Measurements from ENCODE around the gene CEACAM5.

DNA sequence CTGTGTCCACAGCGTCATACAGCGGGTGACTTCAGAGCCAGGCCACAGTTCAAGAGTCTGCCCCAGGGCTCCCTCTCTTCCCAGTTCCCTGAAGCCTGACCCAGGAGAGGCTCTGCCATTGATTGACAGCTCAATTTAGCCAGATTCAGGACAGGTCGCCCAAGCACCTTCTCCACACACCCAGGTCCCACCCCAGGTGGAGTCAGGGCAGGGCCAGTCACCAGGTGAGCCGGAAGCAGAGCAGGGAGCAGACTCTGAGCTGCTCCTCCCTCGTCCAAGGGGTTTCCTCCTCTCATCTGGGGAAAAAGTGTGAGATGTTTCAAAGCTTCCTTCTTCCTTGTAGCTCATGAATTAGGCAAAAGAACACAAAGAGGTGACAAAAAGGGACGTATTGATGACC, 26.0 kb upstream of the CEACAM5 start:
- TF ChIP-seq CTCF (tag by site-specific recombination; IDR thresholded peaks at IDR 0.05) (no peak), ZNF23 (tag by site-specific recombination; IDR thresholded peaks at IDR 0.05; ENCODE audit: borderline replicate concordance) (no peak), TRIM28 (IDR thresholded peaks at IDR 0.05; ENCODE audit: borderline replicate concordance, low read length) (no peak), ZNF19 (tag by site-specific recombination; IDR thresholded peaks at IDR 0.05; ENCODE audit: low read depth) (no peak), MZF1 (tag by site-specific recombination; IDR thresholded peaks at IDR 0.05; ENCODE audit: borderline replicate concordance) (no peak), BCL6B (tag by site-specific recombination; IDR thresholded peaks at IDR 0.05) (no peak), ZNF24 (tag by site-specific recombination; IDR thresholded peaks at IDR 0.05) (no peak), ZNF324 (tag by site-specific recombination; IDR thresholded peaks at IDR 0.05) (no peak), ZNF202 (tag by site-specific recombination; IDR thresholded peaks at IDR 0.05; ENCODE audit: borderline replicate concordance) (no peak)
- TF ChIP-seq, protein P1, sequence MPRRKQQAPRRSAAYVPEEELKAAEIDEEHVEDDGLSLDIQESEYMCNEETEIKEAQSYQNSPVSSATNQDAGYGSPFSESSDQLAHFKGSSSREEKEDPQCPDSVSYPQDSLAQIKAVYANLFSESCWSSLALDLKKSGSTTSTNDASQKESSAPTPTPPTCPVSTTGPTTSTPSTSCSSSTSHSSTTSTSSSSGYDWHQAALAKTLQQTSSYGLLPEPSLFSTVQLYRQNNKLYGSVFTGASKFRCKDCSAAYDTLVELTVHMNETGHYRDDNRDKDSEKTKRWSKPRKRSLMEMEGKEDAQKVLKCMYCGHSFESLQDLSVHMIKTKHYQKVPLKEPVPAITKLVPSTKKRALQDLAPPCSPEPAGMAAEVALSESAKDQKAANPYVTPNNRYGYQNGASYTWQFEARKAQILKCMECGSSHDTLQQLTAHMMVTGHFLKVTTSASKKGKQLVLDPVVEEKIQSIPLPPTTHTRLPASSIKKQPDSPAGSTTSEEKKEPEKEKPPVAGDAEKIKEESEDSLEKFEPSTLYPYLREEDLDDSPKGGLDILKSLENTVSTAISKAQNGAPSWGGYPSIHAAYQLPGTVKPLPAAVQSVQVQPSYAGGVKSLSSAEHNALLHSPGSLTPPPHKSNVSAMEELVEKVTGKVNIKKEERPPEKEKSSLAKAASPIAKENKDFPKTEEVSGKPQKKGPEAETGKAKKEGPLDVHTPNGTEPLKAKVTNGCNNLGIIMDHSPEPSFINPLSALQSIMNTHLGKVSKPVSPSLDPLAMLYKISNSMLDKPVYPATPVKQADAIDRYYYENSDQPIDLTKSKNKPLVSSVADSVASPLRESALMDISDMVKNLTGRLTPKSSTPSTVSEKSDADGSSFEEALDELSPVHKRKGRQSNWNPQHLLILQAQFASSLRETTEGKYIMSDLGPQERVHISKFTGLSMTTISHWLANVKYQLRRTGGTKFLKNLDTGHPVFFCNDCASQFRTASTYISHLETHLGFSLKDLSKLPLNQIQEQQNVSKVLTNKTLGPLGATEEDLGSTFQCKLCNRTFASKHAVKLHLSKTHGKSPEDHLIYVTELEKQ (tag by site-specific recombination; IDR thresholded peaks at IDR 0.05; ENCODE audit: borderline replicate concordance): no peak
- TF ChIP-seq, protein P2, sequence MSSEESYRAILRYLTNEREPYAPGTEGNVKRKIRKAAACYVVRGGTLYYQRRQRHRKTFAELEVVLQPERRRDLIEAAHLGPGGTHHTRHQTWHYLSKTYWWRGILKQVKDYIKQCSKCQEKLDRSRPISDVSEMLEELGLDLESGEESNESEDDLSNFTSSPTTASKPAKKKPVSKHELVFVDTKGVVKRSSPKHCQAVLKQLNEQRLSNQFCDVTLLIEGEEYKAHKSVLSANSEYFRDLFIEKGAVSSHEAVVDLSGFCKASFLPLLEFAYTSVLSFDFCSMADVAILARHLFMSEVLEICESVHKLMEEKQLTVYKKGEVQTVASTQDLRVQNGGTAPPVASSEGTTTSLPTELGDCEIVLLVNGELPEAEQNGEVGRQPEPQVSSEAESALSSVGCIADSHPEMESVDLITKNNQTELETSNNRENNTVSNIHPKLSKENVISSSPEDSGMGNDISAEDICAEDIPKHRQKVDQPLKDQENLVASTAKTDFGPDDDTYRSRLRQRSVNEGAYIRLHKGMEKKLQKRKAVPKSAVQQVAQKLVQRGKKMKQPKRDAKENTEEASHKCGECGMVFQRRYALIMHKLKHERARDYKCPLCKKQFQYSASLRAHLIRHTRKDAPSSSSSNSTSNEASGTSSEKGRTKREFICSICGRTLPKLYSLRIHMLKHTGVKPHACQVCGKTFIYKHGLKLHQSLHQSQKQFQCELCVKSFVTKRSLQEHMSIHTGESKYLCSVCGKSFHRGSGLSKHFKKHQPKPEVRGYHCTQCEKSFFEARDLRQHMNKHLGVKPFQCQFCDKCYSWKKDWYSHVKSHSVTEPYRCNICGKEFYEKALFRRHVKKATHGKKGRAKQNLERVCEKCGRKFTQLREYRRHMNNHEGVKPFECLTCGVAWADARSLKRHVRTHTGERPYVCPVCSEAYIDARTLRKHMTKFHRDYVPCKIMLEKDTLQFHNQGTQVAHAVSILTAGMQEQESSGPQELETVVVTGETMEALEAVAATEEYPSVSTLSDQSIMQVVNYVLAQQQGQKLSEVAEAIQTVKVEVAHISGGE (tag by site-specific recombination; conservative IDR thresholded peaks at IDR 0.05; ENCODE audit: low read depth): no peak

Data from HEK293 (cell line).